NCI-H82 (cell line): ENCODE results near the gene SMIM41.

Source experiments
- DNase-seq: peaks from one replicate; lab custom pipeline; 2025; lab: John Stamatoyannopoulos, UW

Gene SMIM41

DNA sequence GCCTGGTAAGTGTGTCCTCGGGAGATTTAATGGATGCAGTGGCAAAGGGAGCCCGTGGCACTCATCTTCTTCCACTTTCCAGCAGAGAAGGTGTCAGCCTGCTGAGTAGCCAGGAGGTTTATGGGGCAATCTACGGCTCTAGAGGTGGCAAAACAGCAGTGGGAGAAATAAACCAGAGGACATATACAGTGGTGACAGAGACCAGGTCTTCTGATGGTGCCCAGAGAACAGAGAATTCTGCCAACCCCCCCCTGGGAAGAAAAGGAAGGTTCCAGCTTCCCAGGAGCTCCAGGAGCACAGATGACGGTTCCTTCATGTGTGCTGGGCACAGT is 43.0 kb downstream of the SMIM41 start:
- no peak for DNase-seq

DNA sequence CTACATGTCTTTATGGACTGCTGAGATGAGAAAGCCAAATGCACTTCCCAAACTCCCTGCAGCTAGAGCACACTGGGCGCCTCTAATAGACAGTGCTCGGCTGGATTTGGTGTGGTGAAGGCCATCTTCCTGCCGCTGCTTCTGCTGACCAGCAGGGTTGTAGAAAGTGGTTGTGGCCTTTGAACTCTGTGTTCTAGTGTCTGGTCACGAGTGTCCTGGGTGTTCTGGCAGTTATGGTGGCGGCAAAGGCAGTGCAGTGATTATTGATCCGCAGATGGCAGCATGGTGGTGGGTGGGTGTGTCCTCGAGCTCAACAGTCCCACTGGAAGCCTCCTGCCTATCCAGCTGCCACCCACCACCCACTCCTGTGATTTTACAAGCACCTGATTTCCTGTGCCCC is 43.4 kb downstream of the SMIM41 start:
- DNase-seq, result no peak

DNA sequence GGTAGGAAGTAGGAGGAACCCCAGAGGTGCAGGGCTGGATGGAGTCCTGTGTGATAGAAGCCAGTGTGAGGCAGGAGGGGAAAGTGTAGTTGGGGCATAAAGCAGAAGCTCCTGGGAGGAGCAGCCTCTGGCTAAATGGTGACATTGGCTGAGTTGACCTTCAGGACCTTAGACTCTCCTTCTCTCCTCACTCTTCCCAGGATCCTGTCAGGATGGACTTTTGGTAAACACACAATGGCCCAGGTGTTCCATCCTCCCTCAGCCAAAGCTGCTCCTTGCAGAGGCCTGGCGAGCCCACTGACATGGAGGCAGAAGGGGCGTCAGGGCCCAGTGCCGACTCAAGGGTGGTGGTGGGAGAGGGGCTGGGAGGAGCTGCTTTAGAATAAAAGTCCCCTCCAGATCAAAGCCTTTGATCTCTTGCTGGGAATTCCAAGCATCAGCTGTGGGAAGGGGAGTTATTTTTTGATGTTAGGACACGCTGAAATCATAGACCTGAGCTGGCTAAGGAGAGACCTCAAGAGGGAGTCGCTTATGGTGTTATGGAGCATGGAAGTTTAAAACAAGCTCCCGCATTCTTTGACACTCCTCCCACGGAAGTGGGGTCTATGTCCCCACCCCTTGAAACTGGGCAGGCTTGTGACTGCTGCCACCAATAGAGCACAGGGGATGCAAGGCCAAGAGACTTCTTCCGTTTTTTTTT is 44.1 kb downstream of the SMIM41 start:
- DNase-seq, result no peak

DNA sequence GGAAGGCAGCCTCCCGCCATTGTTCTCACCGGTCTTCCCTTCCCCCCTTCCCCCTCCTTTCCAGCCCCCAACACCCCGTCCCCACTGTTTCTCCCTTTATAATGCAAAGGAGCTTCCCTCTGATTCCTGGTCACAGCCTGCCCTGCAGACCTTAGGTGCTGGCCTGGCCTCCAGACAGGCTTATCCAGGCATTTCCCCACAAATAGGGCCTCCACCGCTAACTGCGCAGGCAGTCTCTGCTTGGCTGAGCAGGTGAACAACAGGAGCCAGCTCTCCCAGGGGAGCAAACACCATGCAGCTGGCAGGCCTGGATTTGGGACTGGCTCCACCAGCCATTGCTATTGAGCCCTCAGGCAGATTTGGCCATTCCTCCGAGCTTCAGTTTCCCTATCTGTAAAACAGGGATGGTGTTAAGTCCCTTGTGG is 46.0 kb downstream of the SMIM41 start:
- DNase-seq, result no peak

DNA sequence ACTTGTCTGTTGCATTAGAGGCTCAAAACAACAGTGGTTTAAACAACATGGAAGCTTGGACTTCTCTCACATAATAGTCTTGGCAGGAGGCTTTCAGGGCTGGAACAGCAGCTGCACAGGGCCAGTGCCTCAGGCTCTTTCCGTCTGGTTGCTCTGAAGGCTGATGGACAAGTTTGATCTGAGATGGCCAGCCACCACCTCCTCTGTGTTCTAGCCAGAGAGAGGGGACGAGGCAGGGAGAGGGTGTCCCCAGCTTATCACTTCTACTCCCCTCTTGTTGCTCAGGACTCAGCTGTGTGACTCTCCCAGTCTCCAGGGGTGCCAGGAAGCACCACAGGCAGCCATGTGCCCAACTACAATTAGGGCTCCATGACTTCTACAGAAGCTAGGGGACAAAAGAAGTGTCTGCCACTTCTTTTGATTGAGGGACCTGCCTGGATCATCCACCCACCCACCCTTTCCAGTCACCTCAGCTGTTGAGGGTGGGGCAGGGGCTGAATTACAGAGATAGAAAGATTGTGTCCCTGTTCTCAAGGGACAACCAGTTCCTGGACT is 46.6 kb downstream of the SMIM41 start:
- DNase-seq, result no peak

DNA sequence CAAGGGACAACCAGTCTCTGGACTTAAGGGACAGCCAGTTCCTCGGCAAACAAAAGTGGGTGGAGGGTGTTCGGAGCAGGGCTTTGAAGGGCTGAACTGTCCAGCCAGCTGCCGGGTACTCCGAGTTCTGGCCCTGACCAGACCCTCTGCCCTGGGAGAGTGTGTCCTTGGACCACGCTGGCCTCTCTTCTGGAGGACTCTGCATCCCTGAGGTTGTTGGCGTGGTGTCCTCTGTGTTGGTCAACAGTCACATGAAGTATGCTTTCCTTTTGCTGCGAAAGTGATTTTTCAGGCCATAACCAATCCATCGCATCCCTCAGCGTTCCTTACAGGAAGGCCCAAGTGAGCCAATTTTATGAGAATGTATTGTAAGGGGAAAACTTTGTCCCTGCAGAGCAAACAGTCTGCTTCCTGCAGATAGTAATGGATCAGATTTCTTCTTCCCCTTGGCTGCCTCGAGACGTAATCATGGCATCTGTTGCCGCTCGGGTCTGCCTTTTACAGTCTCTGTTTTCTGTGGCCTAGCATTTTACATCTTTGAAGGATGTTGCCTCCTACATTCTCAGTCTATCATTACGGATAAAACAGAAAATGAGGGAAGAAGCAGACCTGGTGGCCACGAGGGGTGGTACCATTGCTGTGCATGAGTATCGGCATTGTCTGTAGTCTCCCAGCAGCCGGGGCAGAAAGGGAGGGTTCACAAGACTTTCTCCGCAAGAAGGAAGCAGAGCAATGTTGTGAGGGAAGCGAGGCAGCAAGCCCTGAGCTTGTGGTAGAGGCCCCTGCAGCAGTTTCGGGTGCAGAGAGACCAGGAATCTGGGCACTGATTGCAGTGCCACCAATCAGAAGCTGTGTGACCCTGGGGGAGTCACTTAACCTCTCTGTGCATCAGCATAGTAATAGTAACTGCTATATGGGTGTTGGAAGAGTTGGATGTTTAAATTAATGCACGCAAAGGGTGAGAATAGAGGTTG is 47.4 kb downstream of the SMIM41 start:
- no peak for DNase-seq

DNA sequence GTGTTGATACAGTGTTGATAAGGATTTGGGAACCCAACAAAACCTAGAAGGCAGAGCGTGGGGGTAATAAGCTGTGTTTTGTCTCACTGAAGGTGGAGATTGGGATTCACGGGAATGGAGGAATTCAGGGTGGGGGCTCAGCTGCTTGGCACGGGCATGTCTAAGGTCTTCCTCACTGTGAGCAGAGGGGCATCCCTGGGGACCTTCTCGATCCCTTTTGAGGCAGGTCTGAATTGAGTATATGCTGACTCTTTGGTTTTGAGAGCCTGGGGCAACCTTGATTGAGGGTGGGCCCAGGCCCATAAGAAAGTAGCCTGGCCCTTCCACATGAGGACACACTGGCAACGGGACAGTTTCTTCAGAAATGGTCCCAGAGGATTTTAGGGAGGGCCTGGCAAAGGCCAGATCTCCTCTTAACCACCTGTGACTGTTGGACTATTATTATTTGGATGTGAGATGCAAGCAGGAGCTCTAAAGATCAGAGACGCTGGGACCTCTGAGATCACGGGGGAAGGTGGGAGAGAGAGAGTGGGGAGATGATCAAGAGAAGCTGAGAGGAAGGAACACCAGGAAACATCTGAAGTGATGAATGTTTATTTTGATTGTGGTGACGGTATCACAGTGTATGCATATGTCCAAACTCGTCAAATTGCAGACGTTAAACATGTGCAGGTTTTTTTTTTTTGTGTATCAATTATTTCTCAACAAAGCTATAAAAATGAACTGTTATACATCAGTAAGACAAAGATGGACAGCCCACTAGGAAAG is 48.4 kb downstream of the SMIM41 start:
- DNase-seq, result no peak

DNA sequence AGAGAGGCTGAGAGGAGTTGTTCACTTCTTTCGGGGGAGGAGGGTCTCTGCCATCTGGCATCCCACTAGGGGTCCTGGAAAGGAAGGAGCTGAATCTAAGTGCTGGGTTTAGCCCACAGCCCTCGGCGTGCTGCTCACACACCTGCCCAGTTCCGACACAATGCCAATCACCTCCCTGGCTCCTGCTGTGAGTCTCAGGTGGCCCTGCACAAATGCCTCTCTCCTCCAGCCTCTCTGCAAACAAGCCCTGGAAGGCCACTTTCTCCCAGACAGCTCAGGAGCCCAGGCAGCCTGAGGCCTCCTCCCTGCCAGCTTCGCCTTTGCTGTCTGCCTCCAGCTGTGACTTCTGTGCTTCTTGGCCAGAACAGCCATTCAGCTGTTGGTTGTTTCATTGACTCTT is 51.2 kb downstream of the SMIM41 start:
- DNase-seq, result no peak

DNA sequence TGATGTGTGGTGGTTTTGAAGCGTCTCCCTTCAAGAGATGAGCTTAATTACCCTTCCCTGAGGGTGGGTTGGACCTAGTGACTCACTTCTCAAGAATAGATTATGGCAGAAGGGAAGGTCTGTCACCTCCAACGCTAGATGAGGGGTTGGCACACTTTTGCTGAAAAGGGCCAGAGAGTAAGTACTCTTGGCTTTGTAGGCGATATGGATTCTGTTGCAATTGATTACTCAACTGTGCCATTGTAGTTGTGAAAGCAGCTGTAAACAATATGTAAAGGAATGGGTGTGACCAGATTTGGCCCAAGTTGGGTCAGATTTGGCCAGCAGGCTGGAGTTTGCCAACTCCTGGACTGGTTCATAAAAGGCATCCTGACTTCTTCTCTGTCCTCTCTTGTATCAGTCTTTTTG is 53.3 kb downstream of the SMIM41 start:
- DNase-seq, result no peak

DNA sequence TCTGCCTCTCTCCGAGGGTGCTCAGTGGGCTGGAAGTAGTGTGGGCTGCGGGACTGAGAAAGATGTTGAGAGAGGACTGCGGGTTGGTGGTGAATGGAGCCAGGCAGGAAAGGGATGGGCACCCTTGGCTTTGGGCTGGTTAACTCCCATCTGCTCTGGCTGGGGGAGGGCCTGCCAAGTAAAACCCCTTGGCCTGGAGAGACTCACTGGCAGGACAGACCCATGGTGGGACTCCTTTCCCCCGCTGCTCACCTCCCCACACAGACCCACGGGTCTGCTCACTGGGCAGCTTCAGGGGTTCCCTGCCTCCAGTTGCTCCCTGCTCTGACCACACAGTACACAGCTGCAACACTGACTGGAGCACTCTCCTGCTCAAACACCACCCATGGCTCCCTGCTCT is 58.2 kb downstream of the SMIM41 start:
- DNase-seq, result no peak

DNA sequence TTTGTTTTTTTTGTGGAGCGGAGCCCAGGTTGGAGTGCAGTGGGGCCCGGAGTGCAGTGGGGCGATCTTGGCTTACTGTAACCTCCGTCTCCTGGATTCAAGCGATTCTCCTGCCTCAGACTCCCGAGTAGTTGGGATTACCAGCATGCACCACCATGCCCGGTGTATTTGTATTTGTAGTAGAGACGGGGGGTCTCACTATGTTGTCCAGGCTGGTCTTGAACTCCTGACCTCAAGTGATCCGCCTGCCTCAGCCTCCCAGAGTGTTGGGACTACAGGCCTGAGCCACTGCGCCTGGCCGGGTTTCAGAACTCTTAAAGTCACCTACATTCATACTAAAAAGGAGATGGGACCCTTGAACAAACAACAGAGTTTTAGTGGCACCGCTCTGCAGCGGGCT is 59.6 kb downstream of the SMIM41 start:
- no peak for DNase-seq

DNA sequence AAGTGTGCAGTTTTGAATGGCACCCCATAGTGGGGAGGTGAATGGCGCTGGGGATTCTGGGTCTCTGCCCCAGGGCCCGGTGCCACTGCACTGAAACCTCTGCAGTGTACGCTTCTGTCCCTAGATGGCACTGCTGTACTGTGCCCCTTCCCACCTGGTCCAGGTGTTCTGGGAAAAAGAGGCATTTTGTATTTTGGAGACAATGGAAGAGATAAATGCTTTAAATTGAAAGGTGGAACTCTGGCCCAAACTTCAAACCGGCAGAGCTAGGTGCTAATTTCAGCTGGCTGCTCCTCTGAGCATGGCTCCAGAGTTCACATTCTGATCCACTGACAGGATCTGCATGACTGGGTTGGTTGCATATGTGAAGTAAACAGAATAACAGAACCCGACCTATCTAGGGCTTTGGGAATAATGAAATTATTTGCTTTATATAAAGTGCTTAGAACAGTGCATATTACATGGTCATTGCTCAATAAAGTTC is 60.1 kb downstream of the SMIM41 start:
- peak; percentile 62 for DNase-seq

DNA sequence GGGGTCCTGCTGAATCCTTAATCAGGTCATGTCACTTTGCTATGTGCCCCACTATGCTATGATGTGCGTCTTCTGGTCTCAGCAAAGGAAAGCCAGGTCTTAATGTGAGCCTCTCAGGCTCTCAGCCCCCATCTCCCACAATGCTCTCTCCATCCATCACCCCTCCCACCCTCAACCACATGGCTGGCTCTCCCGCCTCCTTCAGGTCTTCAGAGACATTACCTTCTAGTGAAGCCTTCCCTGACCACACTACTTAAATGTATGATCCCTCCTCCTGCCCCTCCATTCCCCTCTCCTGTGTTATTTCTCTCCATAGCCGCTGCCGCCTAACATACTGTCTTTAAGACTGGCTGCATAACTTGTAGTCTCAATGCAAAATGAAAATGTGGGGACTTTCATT is 61.8 kb downstream of the SMIM41 start:
- peak; percentile 63 for DNase-seq

DNA sequence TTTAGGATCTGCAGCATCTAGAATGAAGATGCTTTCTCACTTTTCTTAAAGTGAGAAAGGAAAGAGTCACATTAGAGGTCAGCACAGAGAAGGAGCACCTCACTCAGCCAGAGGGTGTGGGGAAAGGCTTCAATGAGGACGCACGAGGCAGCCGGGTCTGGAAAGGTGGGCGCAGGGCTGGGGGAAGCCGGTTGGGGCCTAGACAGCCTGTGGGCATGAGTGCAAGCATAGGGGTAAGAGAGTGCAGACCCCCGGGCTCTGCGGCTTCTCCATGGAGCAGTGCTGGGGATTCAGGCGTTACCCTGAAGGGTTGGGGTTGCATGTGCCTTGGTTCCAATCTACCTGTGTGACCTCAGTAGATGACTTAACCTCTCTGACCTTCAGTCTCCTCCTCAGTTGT is 62.4 kb downstream of the SMIM41 start:
- no peak for DNase-seq

DNA sequence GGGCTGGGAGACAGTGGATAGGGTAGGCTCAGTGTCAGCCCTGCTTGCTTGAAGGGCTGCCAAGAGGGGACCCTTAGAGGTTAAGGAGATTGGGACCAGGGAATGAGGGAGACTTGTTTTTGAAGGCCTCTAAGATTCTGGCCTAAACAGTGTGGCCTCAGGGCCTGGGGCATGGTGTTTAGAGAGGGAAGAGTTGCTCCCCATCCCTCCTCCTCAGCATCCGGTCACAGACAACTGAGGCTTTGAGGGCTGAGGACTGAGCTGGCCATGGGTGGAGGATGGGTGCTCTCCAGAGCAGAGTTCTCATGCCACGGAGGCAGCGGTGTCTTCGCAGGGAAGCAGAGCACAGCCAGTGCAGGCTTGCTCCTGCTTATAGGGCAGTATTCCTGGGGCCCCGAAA is 62.9 kb downstream of the SMIM41 start:
- no peak for DNase-seq

DNA sequence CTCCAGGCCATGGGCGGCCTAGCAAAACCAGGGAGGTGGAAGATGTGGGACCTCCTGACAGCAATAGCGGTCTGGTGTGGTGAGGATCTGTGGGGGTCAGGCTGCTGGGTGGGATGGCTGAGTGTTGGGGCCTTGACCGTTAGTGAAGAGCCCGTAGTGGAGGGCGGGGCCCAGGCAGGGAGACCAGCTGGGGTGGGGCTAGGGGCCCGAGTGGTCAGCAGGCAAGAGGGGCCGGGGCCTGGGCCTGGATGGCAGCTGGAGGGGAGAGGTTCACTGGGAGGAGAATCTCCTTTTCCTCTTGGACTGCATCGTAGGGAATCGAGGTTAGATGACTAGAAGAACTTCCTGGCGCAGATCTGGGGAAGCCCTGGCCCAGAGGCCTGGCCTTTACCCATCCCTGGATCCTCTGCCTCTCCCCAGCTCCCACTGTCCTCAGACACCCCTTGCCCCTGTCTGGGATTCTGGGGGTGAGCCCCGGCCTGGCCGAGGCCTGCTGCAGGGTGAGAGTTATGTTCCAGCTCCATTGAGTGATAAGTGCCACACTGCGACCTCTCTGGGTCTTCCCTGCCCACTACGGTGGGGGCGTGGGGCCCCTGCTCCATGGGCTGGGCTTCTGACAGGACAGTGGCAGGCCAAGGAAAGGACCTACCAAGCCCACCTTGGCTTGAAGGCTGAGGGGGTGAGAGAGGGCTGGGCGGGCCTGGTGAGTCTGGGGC is 65.2 kb downstream of the SMIM41 start:
- DNase-seq, result no peak

DNA sequence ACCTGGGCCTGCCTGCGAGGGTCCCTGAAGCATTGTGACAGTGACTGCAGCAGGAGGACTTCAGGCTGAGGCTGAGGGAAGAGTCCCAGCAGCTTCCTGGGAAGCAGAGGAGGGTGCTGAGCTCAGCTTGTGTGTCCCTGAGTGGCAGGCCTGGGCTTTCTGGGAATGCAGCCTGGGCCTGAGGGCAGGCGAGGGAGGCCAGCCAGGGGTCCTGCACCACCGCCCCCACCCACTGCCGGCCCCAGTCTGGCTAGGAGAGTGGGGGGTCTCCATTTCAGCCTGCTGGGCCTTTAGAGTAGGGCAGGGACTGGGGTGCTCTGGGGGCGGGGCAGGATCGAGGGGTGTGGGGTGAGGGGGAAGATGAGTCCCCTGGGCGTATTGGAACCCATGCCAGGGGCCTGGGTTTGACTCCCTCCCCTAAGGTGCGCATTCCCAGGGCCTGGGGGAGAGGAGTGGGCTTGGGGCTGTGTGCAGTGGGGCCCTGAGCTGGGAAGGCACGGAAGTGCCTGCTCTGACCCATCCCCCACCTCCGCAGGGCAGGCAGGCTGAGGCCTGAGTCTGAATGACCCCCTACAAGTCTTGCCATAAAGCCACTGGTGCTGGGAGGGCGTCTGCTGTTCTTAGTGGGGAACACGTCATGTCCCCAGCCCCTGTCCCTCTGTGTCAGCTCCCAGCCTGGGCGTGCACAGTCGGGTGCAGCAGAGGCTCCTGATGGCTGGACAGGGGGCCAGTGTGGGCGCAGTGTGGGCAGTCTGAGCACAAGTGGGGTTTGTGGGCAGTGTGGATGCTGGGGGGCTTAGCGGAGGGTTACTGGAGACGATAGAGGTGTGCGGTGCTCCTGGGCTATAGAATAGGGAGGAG is 66.0 kb downstream of the SMIM41 start:
- no peak for DNase-seq

DNA sequence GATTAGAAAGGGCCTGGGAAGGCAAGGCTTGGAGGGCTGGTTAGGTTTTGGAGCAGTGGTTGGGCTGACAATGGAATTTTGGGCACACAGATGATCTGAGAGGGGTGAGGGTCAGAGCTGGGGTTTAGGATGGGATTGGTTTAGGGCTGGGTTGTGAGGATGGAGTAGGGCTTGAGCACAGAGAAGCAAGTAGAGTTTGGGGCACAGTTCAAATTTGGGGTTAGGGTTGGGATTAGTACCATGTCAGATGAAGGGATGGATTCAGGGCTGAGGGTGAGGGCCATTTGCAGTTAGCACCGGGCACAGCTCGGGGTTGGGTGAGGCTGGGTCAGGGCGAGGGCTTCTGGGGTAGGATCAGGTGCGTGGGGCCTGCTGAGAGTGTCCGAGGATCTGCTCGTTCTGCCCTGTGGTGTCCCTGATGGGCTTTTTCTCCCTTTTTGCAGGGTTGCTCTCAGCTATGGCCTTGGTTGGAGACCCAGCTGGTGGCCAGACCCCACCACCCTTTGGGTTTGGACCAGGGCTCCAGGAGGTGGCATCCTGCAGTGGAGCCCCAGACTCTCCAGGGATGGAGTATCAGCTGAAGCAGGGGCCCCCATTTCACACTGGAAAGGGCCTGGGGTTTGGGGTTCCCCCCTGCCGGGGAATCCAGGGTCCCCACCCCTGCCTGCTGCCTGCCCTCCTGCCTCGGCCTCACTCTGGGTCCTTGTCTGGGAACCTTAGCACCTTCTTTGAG is 66.8 kb downstream of the SMIM41 start:
- DNase-seq, result no peak

DNA sequence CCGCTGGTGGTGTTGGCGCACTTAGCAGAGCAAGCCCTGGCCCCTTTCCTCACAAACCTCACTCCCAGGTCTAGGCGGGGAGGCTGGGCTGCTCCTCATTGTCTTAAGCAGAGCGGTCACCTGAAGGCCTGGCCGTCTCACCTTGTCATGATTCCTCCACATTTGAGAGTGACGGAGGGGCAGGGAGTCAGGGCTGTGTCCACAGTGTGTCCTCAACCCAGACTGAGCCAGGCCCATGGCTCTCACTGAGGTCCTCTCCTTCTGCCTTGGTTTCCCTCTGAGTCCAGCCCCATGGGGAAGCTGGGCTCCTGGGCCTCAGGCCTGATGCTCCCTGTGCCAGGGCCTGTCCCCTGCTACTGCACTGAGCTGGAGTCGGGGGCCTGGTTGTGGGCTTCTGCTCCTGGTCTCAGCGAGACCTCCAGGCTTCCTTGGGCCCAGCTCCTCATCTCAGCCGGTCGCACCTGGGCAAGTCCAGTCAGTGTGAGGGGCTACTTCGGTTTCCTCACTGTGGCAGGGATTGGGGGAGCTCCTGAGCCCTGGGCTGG is 67.4 kb downstream of the SMIM41 start:
- no peak for DNase-seq
